Body of pancreas (tissue), 4 donors: ENCODE data around the gene SPTBN1. TPM values are rescaled to one million over a fixed set of nuclear protein-coding genes. Genes with fewer than 3 reads are reported as not detected.

Experiments used
- ATAC-seq: fragments of 150-250 bp; one replicate; pipeline ENCODE4 v1.9.1; 2016
- DNase-seq, 4 donors: peaks; one replicate each; pipeline ENCODE4 v3.0.0-alpha.2; 2019
- H3K27ac ChIP-seq, 4 donors: fragments of 200-600 bp; sonication (generic); 1 replicate in 3 of 4; 2 replicates in 1 of 4; pipeline versions ENCODE4 v1.5.1 to v1.6.1; 2016 to 2019; ENCODE audit warnings: mild to moderate bottlenecking in 1 of 4, mixed read lengths in 1 of 4, moderate library complexity in 1 of 4
- H3K27me3 ChIP-seq, 2 donors: fragments of 200-600 bp; sonication (generic); one replicate each; pipeline ENCODE4 v1.6.0; 2016; ENCODE audit warnings: mild to moderate bottlenecking in 1 of 2
- H3K36me3 ChIP-seq, 2 donors: fragments of 200-600 bp; sonication (generic); replicated peaks in 1 of 2; 2 replicates each; pipeline ENCODE4 v1.5.1; 2016; ENCODE audit warnings: low read depth in 2 of 2; ENCODE audit not compliant: insufficient read depth in 1 of 2
- H3K4me1 ChIP-seq: fragments of 200-600 bp; sonication (generic); one replicate; pipeline ENCODE4 v1.6.0; 2016
- H3K4me3 ChIP-seq, 2 donors: fragments of 200-600 bp; sonication (generic); 1 replicate in 1 of 2; 2 replicates in 1 of 2; pipeline ENCODE4 v1.5.1; 2016 to 2019
- H3K9me3 ChIP-seq, 3 donors: fragments of 200-600 bp; sonication (generic); 1 replicate in 2 of 3; 2 replicates in 1 of 3; pipeline ENCODE4 v1.5.1; 2016
- POLR2A ChIP-seq, 3 donors: fragments of 450-650 bp; IDR thresholded peaks; one replicate each; pipeline ENCODE4 v1.6.1; 2016; ENCODE audit warnings: antibody characterized with exemption in 3 of 3, mild to moderate bottlenecking in 2 of 3
- WGBS, 2 donors: methylation state at CpG; one replicate each; pipeline ENCODE4 v1.1.5; 2017; 5-methylcytosine and 5-hydroxymethylcytosine counted together
- intact Hi-C: fragments of 100-400 bp; cut with DNase I; formaldehyde crosslinking; loops from one replicate; pipeline ENCODE4 v1.15.1; 2023
- total RNA-seq, 2 donors: library from RNA; depleted of rRNA; stranded (reverse); fragments of >200 nt; gene quantifications; one replicate each; pipeline ENCODE4 v1.1.0, GENCODE V29; 2016
- TF ChIP-seq, protein P1 (sequence below), 7 experiments: fragments of 450-650 bp in 4 of 7; fragments of 200-600 bp in 3 of 7; sonication (generic) in 3 of 7; IDR thresholded peaks; one replicate each; pipeline ENCODE4 v1.5.1; 2016 to 2019; ENCODE audit warnings: antibody characterized with exemption in 7 of 7

SPTBN1 gene
- total RNA-seq, 2 donors from 2014 or later, result 186 to 195 TPM

DNA sequence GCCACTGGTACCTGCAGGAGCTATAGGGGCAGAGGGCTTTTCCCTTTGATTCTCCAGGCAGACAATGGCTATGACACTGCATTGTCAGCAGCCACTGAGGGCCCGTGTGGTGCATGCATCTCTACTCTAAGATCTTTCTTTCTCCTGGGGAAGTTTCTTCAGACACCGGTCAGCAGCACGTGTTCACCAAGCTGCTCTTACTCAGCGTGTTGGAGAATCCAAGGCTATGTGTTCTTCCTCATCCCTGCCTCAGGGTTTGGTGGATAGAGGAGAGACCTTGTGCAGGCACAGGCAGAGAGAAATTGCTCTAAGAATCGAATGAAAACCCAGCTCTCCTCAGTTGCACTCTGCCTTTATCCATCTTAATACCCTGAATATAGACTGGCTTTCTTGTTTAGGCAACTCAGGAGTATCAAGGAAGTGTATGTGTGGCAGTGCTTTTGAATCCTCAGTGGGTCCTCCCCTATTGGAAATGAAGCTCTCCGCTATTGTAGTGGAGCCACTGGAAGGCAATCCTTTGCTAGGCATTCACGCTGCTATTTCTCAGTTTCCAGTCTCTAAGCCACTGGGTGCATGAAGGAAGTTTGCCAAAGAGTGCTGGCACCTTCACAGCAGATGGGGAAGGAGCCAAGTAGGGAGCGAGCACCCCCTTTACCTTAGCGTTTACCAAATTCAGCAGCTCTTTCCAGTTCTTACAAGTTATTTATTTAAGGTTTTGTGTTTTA lies 180.4 kb downstream of the SPTBN1 start:
- Histone ChIP-seq H3K4me1 (peaks cover 60% of the 10 kb centered on the region), H3K9me3 (no peaks in the 10 kb centered on the region), H3K27ac (peak overlapping the region in 3 of 4 donors; percentile 17 to 74 (median 31)), H3K27me3 (no peaks in the 10 kb centered on the region), H3K36me3 (peaks cover 7 to 13% of the 10 kb centered on the region in 2 donors), H3K4me3 (no peak overlapping the region)
- 51 to 58% methylated on average over 8 to 9 of the region's 9 CpGs for WGBS, 2 donors
- DNase-seq (peak in 2 of 4 donors; percentile 43 to 60), ATAC-seq (no peak)
- TF ChIP-seq, protein P1, sequence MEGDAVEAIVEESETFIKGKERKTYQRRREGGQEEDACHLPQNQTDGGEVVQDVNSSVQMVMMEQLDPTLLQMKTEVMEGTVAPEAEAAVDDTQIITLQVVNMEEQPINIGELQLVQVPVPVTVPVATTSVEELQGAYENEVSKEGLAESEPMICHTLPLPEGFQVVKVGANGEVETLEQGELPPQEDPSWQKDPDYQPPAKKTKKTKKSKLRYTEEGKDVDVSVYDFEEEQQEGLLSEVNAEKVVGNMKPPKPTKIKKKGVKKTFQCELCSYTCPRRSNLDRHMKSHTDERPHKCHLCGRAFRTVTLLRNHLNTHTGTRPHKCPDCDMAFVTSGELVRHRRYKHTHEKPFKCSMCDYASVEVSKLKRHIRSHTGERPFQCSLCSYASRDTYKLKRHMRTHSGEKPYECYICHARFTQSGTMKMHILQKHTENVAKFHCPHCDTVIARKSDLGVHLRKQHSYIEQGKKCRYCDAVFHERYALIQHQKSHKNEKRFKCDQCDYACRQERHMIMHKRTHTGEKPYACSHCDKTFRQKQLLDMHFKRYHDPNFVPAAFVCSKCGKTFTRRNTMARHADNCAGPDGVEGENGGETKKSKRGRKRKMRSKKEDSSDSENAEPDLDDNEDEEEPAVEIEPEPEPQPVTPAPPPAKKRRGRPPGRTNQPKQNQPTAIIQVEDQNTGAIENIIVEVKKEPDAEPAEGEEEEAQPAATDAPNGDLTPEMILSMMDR (IDR thresholded peaks at IDR 0.05), result no peak
- TF ChIP-seq POLR2A (IDR thresholded peaks at IDR 0.05), result no peak
- intact Hi-C loops, result no loop called here

DNA sequence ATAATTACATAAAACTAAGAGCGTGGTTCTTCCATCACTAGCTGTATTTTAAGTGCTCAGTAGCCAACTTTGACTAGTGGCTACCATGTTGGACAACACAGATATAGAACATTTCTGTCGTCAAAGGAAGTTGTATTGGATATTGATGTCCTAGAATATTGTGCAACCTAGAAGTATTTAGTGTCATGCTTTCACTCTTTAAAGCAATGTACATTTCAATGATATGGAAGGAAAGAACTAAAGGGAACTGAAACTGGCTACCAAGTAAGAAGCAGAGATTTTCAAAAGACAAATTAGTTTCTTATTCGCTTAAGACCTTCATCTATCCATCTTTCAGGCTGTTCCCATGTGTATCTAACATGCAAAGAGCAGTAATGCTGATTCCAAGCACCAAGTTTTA lies 182.0 kb downstream of the SPTBN1 start:
- Histone ChIP-seq H3K27me3 (no peaks in the 10 kb centered on the region), H3K9me3 (no peaks in the 10 kb centered on the region), H3K27ac (peak overlapping the region in 2 of 4 donors; percentile 64 to 74), H3K36me3 (peaks cover 7 to 10% of the 10 kb centered on the region in 2 donors), H3K4me1 (peaks cover 52% of the 10 kb centered on the region), H3K4me3 (no peak overlapping the region)
- no peak for TF ChIP-seq POLR2A (IDR thresholded peaks at IDR 0.05)
- TF ChIP-seq, protein P1 (IDR thresholded peaks at IDR 0.05), result no peak
- ATAC-seq (no peak), DNase-seq (no peak)
- WGBS, 2 donors, result 81 to 92% methylated on average over 3 of the region's 3 CpGs
- intact Hi-C loops, result no loop called here

GRCh38 chr2:54638774-54639187 lies 182.7 kb downstream of the SPTBN1 start:
- H3K27ac ChIP-seq, result peak overlapping the region in 3 of 4 donors; percentile 21 to 76 (median 64)
- intact Hi-C loops, result no loop called here

GRCh38 chr2:54639609-54640008 lies 183.5 kb downstream of the SPTBN1 start:
- Histone ChIP-seq H3K27me3 (no peaks in the 10 kb centered on the region), H3K4me3 (no peak overlapping the region), H3K9me3 (no peaks in the 10 kb centered on the region), H3K4me1 (peaks cover 42% of the 10 kb centered on the region), H3K36me3 (peaks cover 7 to 19% of the 10 kb centered on the region in 2 donors), H3K27ac (peak overlapping the region in 3 of 4 donors; percentile 59 to 76 (median 64))
- ATAC-seq, result no peak
- intact Hi-C loops, result no loop called here
- TF ChIP-seq, protein P1 (IDR thresholded peaks at IDR 0.05), result no peak
- TF ChIP-seq POLR2A (IDR thresholded peaks at IDR 0.05), result no peak
- 76 to 86% methylated on average over 4 of the region's 4 CpGs for WGBS, 2 donors
- no peak for DNase-seq

More at GRCh38 chr2:54638774-54639187, 182.7 kb downstream of the SPTBN1 start:
- DNase-seq, result no peak
- no peak for TF ChIP-seq POLR2A (IDR thresholded peaks at IDR 0.05)
- TF ChIP-seq, protein P1 (IDR thresholded peaks at IDR 0.05), result no peak
- Histone ChIP-seq H3K4me3 (no peak overlapping the region), H3K36me3 (peaks cover 7 to 13% of the 10 kb centered on the region in 2 donors), H3K4me1 (peaks cover 46% of the 10 kb centered on the region), H3K9me3 (no peaks in the 10 kb centered on the region), H3K27me3 (no peaks in the 10 kb centered on the region)
- 81 to 85% methylated on average over 6 to 7 of the region's 7 CpGs for WGBS, 2 donors
- ATAC-seq, result no peak
